Mesenchymal stem cell (in vitro differentiated cells and primary cell): ENCODE data around the gene PTPRN2. TPM values are rescaled to one million over a fixed set of nuclear protein-coding genes. Genes with fewer than 3 reads are reported as not detected.
A peak's percentile ranks its signal among the peaks of the same experiment; 100 is the strongest.
"Not testable (repeated sequence)": the region's sequence is repeated elsewhere in the genome, so short reads cannot be mapped to it uniquely, and the experiment has no call there.

ENCODE experiments used
- DNase-seq: peaks from one replicate; pipeline ENCODE4 v3.0.0-alpha.2; 2013
- H2AFZ ChIP-seq: one replicate; pipeline ENCODE4 v1.6.1; 2013; ENCODE audit warnings: low read depth, mild to moderate bottlenecking, control low read depth, inconsistent platforms, low read length, moderate library complexity
- H2AK5ac ChIP-seq: 2 replicates; pipeline ENCODE4 v1.6.1; 2013; ENCODE audit warnings: low read length, moderate library complexity, mild to moderate bottlenecking, inconsistent platforms; ENCODE audit not compliant: severe bottlenecking
- H2BK120ac ChIP-seq: one replicate; pipeline ENCODE4 v1.6.1; 2013; ENCODE audit warnings: low read depth, mild to moderate bottlenecking, inconsistent platforms, low read length, moderate library complexity
- H2BK12ac ChIP-seq, 2 experiments: one replicate each; pipeline ENCODE4 v1.6.1; 2013; ENCODE audit warnings: inconsistent platforms in 2 of 2, low read length in 2 of 2, mild to moderate bottlenecking in 2 of 2, moderate library complexity in 2 of 2, control low read depth in 1 of 2
- H2BK15ac ChIP-seq: one replicate; pipeline ENCODE4 v1.6.1; 2013; ENCODE audit warnings: mild to moderate bottlenecking, low read depth, inconsistent platforms; ENCODE audit not compliant: poor library complexity, severe bottlenecking
- H2BK5ac ChIP-seq: 2 replicates; pipeline ENCODE4 v1.6.1; 2013; ENCODE audit warnings: low read depth, mild to moderate bottlenecking, low read length, control low read depth, inconsistent platforms; ENCODE audit not compliant: poor library complexity, severe bottlenecking
- H3K14ac ChIP-seq, 2 experiments: one replicate each; pipeline ENCODE4 v1.6.1; 2013; ENCODE audit warnings: inconsistent platforms in 2 of 2, low read length in 2 of 2, control low read depth in 1 of 2, mild to moderate bottlenecking in 1 of 2, moderate library complexity in 1 of 2
- H3K18ac ChIP-seq, 2 experiments: one replicate each; pipeline ENCODE4 v1.6.1; 2013; ENCODE audit warnings: inconsistent platforms in 2 of 2, low read length in 2 of 2, control low read depth in 1 of 2, low read depth in 1 of 2, mild to moderate bottlenecking in 1 of 2
- H3K23ac ChIP-seq, 2 experiments: one replicate each; pipeline ENCODE4 v1.6.1; 2013; ENCODE audit warnings: inconsistent platforms in 2 of 2, low read length in 2 of 2, mild to moderate bottlenecking in 2 of 2, moderate library complexity in 2 of 2, control low read depth in 1 of 2
- H3K27ac ChIP-seq: 2 replicates; pipeline ENCODE4 v1.5.1; 2013; ENCODE audit warnings: mild to moderate bottlenecking, moderate library complexity, low read length, control low read depth, inconsistent platforms; ENCODE audit not compliant: poor library complexity, severe bottlenecking
- H3K27me3 ChIP-seq, 2 experiments: 2 replicates each; pipeline versions ENCODE4 v1.6.1 to v1.7.0; 2013; ENCODE audit warnings: low read length in 2 of 2, mild to moderate bottlenecking in 2 of 2, moderate library complexity in 2 of 2, control low read depth in 1 of 2, inconsistent platforms in 1 of 2; ENCODE audit not compliant: control insufficient read depth in 1 of 2, insufficient read depth in 1 of 2
- H3K36me3 ChIP-seq, 2 experiments: 2 replicates each; pipeline versions ENCODE4 v1.6.1 to v1.7.0; 2013; ENCODE audit warnings: low read length in 2 of 2, control low read depth in 1 of 2, inconsistent platforms in 1 of 2, low read depth in 1 of 2, mild to moderate bottlenecking in 1 of 2; ENCODE audit not compliant: insufficient read depth in 2 of 2, control insufficient read depth in 1 of 2
- H3K4ac ChIP-seq, 2 experiments: one replicate each; pipeline ENCODE4 v1.6.1; 2013; ENCODE audit warnings: inconsistent platforms in 2 of 2, low read length in 2 of 2, mild to moderate bottlenecking in 2 of 2, moderate library complexity in 2 of 2, control low read depth in 1 of 2, low read depth in 1 of 2
- H3K4me1 ChIP-seq: 2 replicates; pipeline ENCODE4 v1.6.1; 2013; ENCODE audit warnings: low read depth, low read length, control low read depth; ENCODE audit not compliant: control insufficient read depth, insufficient read depth
- H3K4me2 ChIP-seq: 2 replicates; pipeline ENCODE4 v1.6.1; 2013; ENCODE audit warnings: low read length, mild to moderate bottlenecking, inconsistent platforms; ENCODE audit not compliant: poor library complexity, severe bottlenecking
- H3K4me3 ChIP-seq, 2 experiments: 2 replicates each; pipeline versions ENCODE4 v1.5.1 to v1.7.0; 2013; ENCODE audit warnings: low read length in 2 of 2, mild to moderate bottlenecking in 2 of 2, control low read depth in 1 of 2, low read depth in 1 of 2; ENCODE audit not compliant: insufficient read depth in 1 of 2
- H3K79me1 ChIP-seq: replicated peaks from 2 replicates; pipeline ENCODE4 v1.6.1; 2013; ENCODE audit warnings: mild to moderate bottlenecking, control low read depth, low read length, inconsistent platforms; ENCODE audit not compliant: poor library complexity, severe bottlenecking
- H3K9ac ChIP-seq: 2 replicates; pipeline ENCODE4 v1.7.0; 2013; ENCODE audit warnings: mild to moderate bottlenecking, low read length, moderate library complexity
- H3K9me3 ChIP-seq: 2 replicates; pipeline ENCODE4 v1.7.0; 2013; ENCODE audit warnings: mild to moderate bottlenecking, low read length; ENCODE audit not compliant: control insufficient read depth
- H4K8ac ChIP-seq: one replicate; pipeline ENCODE4 v1.6.1; 2013; ENCODE audit warnings: inconsistent platforms, mild to moderate bottlenecking, low read length, moderate library complexity
- H4K91ac ChIP-seq: one replicate; pipeline ENCODE4 v1.6.1; 2013; ENCODE audit warnings: mild to moderate bottlenecking, low read length, inconsistent platforms
- WGBS: methylation state at CpG from one replicate; pipeline ENCODE4 v1.1.7; 2013; ENCODE audit warnings: mixed read lengths; 5-methylcytosine and 5-hydroxymethylcytosine counted together
- small RNA-seq: library from polyadenylated mRNA; stranded (forward); fragments of <200 nt; extraction: miRNeasy Mini kit (QIAGEN cat#:217004); gene quantifications from one replicate; pipeline ENCODE3, GENCODE V24; 2013; ENCODE audit warnings: low read depth

PTPRN2 gene

GRCh38 chr7:157493017-157493416, 1094.6 kb downstream of the PTPRN2 start:
- H3K23ac ChIP-seq: no peak overlapping the region
- H3K27ac ChIP-seq: no peak overlapping the region
- no peak overlapping the region for H3K9ac ChIP-seq
- no peak overlapping the region for H3K14ac ChIP-seq
- H3K4ac ChIP-seq: no peak overlapping the region
- no peak overlapping the region for H3K18ac ChIP-seq
- no peak overlapping the region for H4K8ac ChIP-seq
- H3K9me3 ChIP-seq: no peaks in the 10 kb centered on the region
- no peak for DNase-seq
- no peaks in the 10 kb centered on the region for H3K4me1 ChIP-seq
- no peak overlapping the region for H2AK5ac ChIP-seq
- H2BK12ac ChIP-seq: no peak overlapping the region
- H3K79me1 ChIP-seq: no peaks in the 10 kb centered on the region
- no peak overlapping the region for H2AFZ ChIP-seq
- no peak overlapping the region for H2BK5ac ChIP-seq
- H2BK120ac ChIP-seq: no peak overlapping the region
- no peak overlapping the region for H4K91ac ChIP-seq
- 78% methylated on average over 4 of the region's 5 CpGs for WGBS
- no peaks in the 10 kb centered on the region for H3K27me3 ChIP-seq
- no peaks in the 10 kb centered on the region for H3K36me3 ChIP-seq
- H3K4me3 ChIP-seq: no peak overlapping the region
- no peak overlapping the region for H3K4me2 ChIP-seq
- no peak overlapping the region for H2BK15ac ChIP-seq

GRCh38 chr7:157490465-157490912, 1097.1 kb downstream of the PTPRN2 start:
- H3K14ac ChIP-seq: no peak overlapping the region
- H3K18ac ChIP-seq: no peak overlapping the region
- no peak overlapping the region for H2BK12ac ChIP-seq
- no peak overlapping the region for H3K4me3 ChIP-seq
- no peak overlapping the region for H2BK15ac ChIP-seq
- H3K9ac ChIP-seq: no peak overlapping the region
- H3K27ac ChIP-seq: no peak overlapping the region
- H3K23ac ChIP-seq: no peak overlapping the region
- H3K4me1 ChIP-seq: no peaks in the 10 kb centered on the region
- H3K79me1 ChIP-seq: no peaks in the 10 kb centered on the region
- no peak overlapping the region for H4K8ac ChIP-seq
- peak; percentile 54 for DNase-seq
- H3K4ac ChIP-seq: no peak overlapping the region
- no peak overlapping the region for H3K4me2 ChIP-seq
- no peak overlapping the region for H4K91ac ChIP-seq
- H2BK120ac ChIP-seq: no peak overlapping the region
- H2AK5ac ChIP-seq: no peak overlapping the region
- no peak overlapping the region for H2AFZ ChIP-seq
- H2BK5ac ChIP-seq: no peak overlapping the region
- no peaks in the 10 kb centered on the region for H3K27me3 ChIP-seq
- WGBS: 47% methylated on average over 7 of the region's 8 CpGs
- no peaks in the 10 kb centered on the region for H3K36me3 ChIP-seq
- no peaks in the 10 kb centered on the region for H3K9me3 ChIP-seq

- WGBS: 72% methylated on average over 2 of the region's 3 CpGs
- not testable (repeated sequence) for H2AK5ac ChIP-seq, H3K9ac ChIP-seq, H4K91ac ChIP-seq, H3K23ac ChIP-seq, H3K27me3 ChIP-seq, H3K9me3 ChIP-seq, H2AFZ ChIP-seq, H2BK12ac ChIP-seq, H2BK5ac ChIP-seq, H3K36me3 ChIP-seq, H3K18ac ChIP-seq, H2BK120ac ChIP-seq, H3K79me1 ChIP-seq, H4K8ac ChIP-seq, H3K14ac ChIP-seq, H3K4ac ChIP-seq, H3K4me2 ChIP-seq, H3K4me1 ChIP-seq, H2BK15ac ChIP-seq, H3K4me3 ChIP-seq, H3K27ac ChIP-seq, DNase-seq
Measured at GRCh38 chr7:157489870-157490269, 1097.8 kb downstream of the PTPRN2 start.

Small RNA genes lying within 50 kb of the gene (small RNA-seq; reads per million reads assigned to genes)
- not detected for gene MIR153-2
- not detected for gene MIR5707
- gene MIR595: not detected
- gene THAP5P1: not detected
